SK-N-MC (cell line): ENCODE results near the gene METAP2.

Source experiments
- EZH2 ChIP-seq: fragments of 200-600 bp; sonication (generic); IDR thresholded peaks from one replicate; pipeline ENCODE4 v1.6.1; 2017; ENCODE audit warnings: antibody characterized with exemption
- POLR2AphosphoS5 ChIP-seq: IDR thresholded peaks from 2 replicates; pipeline ENCODE4 v1.6.1; 2012; ENCODE audit warnings: mild to moderate bottlenecking, low read depth, low read length, borderline replicate concordance

DNA sequence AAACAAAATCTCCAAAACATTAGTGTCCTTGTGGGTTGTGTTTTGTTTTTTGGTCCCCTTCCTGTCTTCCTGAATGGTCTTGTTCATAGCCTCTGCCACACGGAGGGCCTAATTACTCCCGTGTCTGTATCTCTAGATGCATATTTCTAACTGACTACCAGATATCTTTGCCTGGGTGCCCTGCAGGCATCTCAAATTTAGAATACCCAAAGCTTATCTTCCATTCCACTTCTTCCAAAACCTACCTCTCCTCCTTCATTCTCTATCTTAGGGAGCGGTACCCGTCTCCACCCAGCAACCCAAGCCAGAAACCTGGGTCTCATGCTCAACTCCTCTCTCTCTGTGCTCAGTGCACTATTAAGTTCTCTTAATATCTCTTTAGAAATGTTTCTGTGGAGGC, 10.9 kb upstream of the METAP2 start:
- TF ChIP-seq POLR2AphosphoS5 (no peak), EZH2 (no peak)
